Naive B cell (primary cell): ENCODE results near the gene SPATA32. TPM values are rescaled to one million over a fixed set of nuclear protein-coding genes. Genes with fewer than 3 reads are reported as not detected.
"Not testable (repeated sequence)": the region's sequence is repeated elsewhere in the genome, so short reads cannot be mapped to it uniquely, and the experiment has no call there.

Source experiments
- ATAC-seq, 2 donors: fragments of 150-1000 bp; cut with Tn5 transposase; 2 replicates each; pipeline ENCODE4 v1.10.0; 2021; ENCODE audit warnings: low read depth in 2 of 2, mild to moderate bottlenecking in 2 of 2, moderate library complexity in 2 of 2
- DNase-seq: peaks from one replicate; pipeline ENCODE4 v3.0.0; 2022
- H3K27ac Mint-ChIP-seq, 6 donors: one replicate each; pipeline ENCODE4 v1.8.0; 2020 to 2022; ENCODE audit warnings: mild to moderate bottlenecking in 6 of 6, mixed read lengths in 6 of 6, moderate library complexity in 5 of 6, inconsistent platforms in 2 of 6
- H3K27me3 Mint-ChIP-seq, 3 donors: one replicate each; pipeline ENCODE4 v1.8.0; 2021 to 2022; ENCODE audit warnings: mixed read lengths in 3 of 3, mild to moderate bottlenecking in 1 of 3
- H3K36me3 Mint-ChIP-seq, 2 donors: one replicate each; pipeline ENCODE4 v1.8.0; 2020 to 2022; ENCODE audit warnings: mixed read lengths in 2 of 2, inconsistent platforms in 1 of 2, mild to moderate bottlenecking in 1 of 2
- H3K4me1 Mint-ChIP-seq, 3 donors: one replicate each; pipeline ENCODE4 v1.8.0; 2020 to 2022; ENCODE audit warnings: mixed read lengths in 3 of 3, inconsistent platforms in 1 of 3, mild to moderate bottlenecking in 1 of 3, moderate library complexity in 1 of 3
- H3K4me3 Mint-ChIP-seq, 8 donors: one replicate each; pipeline ENCODE4 v1.8.0; 2020 to 2022; ENCODE audit warnings: mild to moderate bottlenecking in 8 of 8, mixed read lengths in 8 of 8, moderate library complexity in 8 of 8, inconsistent platforms in 2 of 8
- H3K9me3 Mint-ChIP-seq, 7 donors: one replicate each; pipeline ENCODE4 v1.8.0; 2020 to 2022; ENCODE audit warnings: mixed read lengths in 7 of 7, mild to moderate bottlenecking in 5 of 7, inconsistent platforms in 2 of 7, moderate library complexity in 1 of 7
- polyA plus RNA-seq, 6 donors: library from polyadenylated mRNA; unstranded; fragments of 300-500 nt; fragmentation: Illumina TruSeq; gene quantifications; one replicate each; pipeline ENCODE4 v1.2.3, GENCODE V29; 2021; ENCODE audit warnings: low read depth in 6 of 6

Gene SPATA32
- polyA plus RNA-seq: 1 to 10 TPM in 1 of 6 donors, under 1 TPM in 4, not detected in 1; 0.16 to 4.6 (median 0.31) TPM

GRCh38 chr17:45261577-45262515 is at the start of gene SPATA32:
SPATA32 (minus strand) TSS chr17:45262094; CDS start chr17:45262016, 78 bp downstream.
- H3K27me3 Mint-ChIP-seq: no peaks in the 10 kb centered on the region
- H3K27ac Mint-ChIP-seq: peak within 1 kb of the TSS; percentile 39 to 78 (median 60)
- peak within 1 kb of the TSS; percentile 65 to 94 (median 86) for H3K4me3 Mint-ChIP-seq
- peaks cover 0 to 5% of the 10 kb centered on the region in 2 donors for H3K36me3 Mint-ChIP-seq
- DNase-seq (peak; percentile 52), ATAC-seq (peak; percentile 80 to 81)
- peaks cover 5 to 31% (median 20%) of the 10 kb centered on the region in 3 donors for H3K4me1 Mint-ChIP-seq
- H3K9me3 Mint-ChIP-seq: no peaks in the 10 kb centered on the region

- Mint-ChIP-seq H3K27me3 (no peaks in the 10 kb centered on the region), H3K9me3 (no peaks in the 10 kb centered on the region), H3K36me3 (peaks cover 0 to 12% of the 10 kb centered on the region in 2 donors)
Observed at GRCh38 chr17:45311401-45311759, 49.5 kb upstream of the SPATA32 start.

GRCh38 chr17:45310380-45311324 is 48.8 kb upstream of the SPATA32 start:
- DNase-seq: no peak
- Mint-ChIP-seq H3K4me1 (peaks cover 72 to 96% (median 87%) of the 10 kb centered on the region in 3 donors), H3K4me3 (peak overlapping the region; percentile 44 to 95 (median 83)), H3K27me3 (no peaks in the 10 kb centered on the region), H3K27ac (peak overlapping the region in 4 of 6 donors; percentile 79 to 97 (median 92)), H3K36me3 (peaks cover 0 to 12% of the 10 kb centered on the region in 2 donors), H3K9me3 (no peaks in the 10 kb centered on the region)
- no peak for ATAC-seq

More at GRCh38 chr17:45311401-45311759, 49.5 kb upstream of the SPATA32 start:
- H3K4me1 Mint-ChIP-seq: peaks cover 71 to 94% (median 86%) of the 10 kb centered on the region in 3 donors
- peak overlapping the region in 5 of 6 donors; percentile 18 to 98 (median 97) for H3K27ac Mint-ChIP-seq
- DNase-seq: no peak
- peak overlapping the region; percentile 9 to 95 (median 83) for H3K4me3 Mint-ChIP-seq
- no peak for ATAC-seq

GRCh38 chr17:45309400-45309799 is 47.5 kb upstream of the SPATA32 start:
- Mint-ChIP-seq H3K36me3 (peaks cover 0 to 5% of the 10 kb centered on the region in 2 donors), H3K9me3 (no peaks in the 10 kb centered on the region), H3K27me3 (no peaks in the 10 kb centered on the region), H3K4me1 (peaks cover 65 to 91% (median 80%) of the 10 kb centered on the region in 3 donors), H3K4me3 (peak overlapping the region in 7 of 8 donors; percentile 44 to 90 (median 58)), H3K27ac (peak overlapping the region in 2 of 6 donors; percentile 83 to 97)
- no peak for DNase-seq
- ATAC-seq: no peak

- no peak for DNase-seq
- Mint-ChIP-seq H3K4me1 (peaks cover 62 to 91% (median 78%) of the 10 kb centered on the region in 3 donors), H3K27me3 (no peaks in the 10 kb centered on the region), H3K36me3 (peaks cover 0 to 5% of the 10 kb centered on the region in 2 donors), H3K9me3 (no peaks in the 10 kb centered on the region), H3K27ac (peak overlapping the region in 3 of 6 donors; percentile 73 to 97 (median 83)), H3K4me3 (peak overlapping the region in 7 of 8 donors; percentile 50 to 95 (median 58))
- ATAC-seq: no peak
Observed at GRCh38 chr17:45308840-45309239, 46.9 kb upstream of the SPATA32 start.

GRCh38 chr17:45308016-45308365 is 46.1 kb upstream of the SPATA32 start:
- Mint-ChIP-seq H3K36me3 (peaks cover 0 to 5% of the 10 kb centered on the region in 2 donors), H3K4me3 (peak overlapping the region; percentile 67 to 95 (median 86)), H3K9me3 (no peaks in the 10 kb centered on the region), H3K4me1 (peaks cover 59 to 89% (median 74%) of the 10 kb centered on the region in 3 donors), H3K27me3 (no peaks in the 10 kb centered on the region), H3K27ac (peak overlapping the region; percentile 92 to 98 (median 97))
- ATAC-seq (no peak), DNase-seq (no peak)

GRCh38 chr17:45307290-45308015 is 45.6 kb upstream of the SPATA32 start:
- Mint-ChIP-seq H3K36me3 (peaks cover 0 to 5% of the 10 kb centered on the region in 2 donors), H3K4me3 (peak overlapping the region; percentile 67 to 95 (median 86)), H3K27me3 (no peaks in the 10 kb centered on the region), H3K9me3 (no peaks in the 10 kb centered on the region), H3K27ac (peak overlapping the region; percentile 92 to 98 (median 97)), H3K4me1 (peaks cover 58 to 89% (median 74%) of the 10 kb centered on the region in 3 donors)
- peak; percentile 78 to 83 for ATAC-seq
- peak; percentile 74 for DNase-seq

GRCh38 chr17:45306623-45307022 is 44.7 kb upstream of the SPATA32 start:
- peaks cover 52 to 89% (median 73%) of the 10 kb centered on the region in 3 donors for H3K4me1 Mint-ChIP-seq
- no peak for ATAC-seq
- DNase-seq: no peak
- H3K36me3 Mint-ChIP-seq: peaks cover 0 to 5% of the 10 kb centered on the region in 2 donors
- H3K27ac Mint-ChIP-seq: peak overlapping the region in 5 of 6 donors; percentile 76 to 97 (median 92)
- H3K9me3 Mint-ChIP-seq: no peaks in the 10 kb centered on the region
- no peaks in the 10 kb centered on the region for H3K27me3 Mint-ChIP-seq
- H3K4me3 Mint-ChIP-seq: peak overlapping the region in 4 of 8 donors; percentile 10 to 89 (median 24)

GRCh38 chr17:45306094-45306493 is 44.2 kb upstream of the SPATA32 start:
- no peaks in the 10 kb centered on the region for H3K27me3 Mint-ChIP-seq
- H3K27ac Mint-ChIP-seq: peak overlapping the region in 4 of 6 donors; percentile 76 to 97 (median 85)
- peak overlapping the region in 4 of 8 donors; percentile 22 to 39 (median 30) for H3K4me3 Mint-ChIP-seq
- peaks cover 0 to 5% of the 10 kb centered on the region in 2 donors for H3K36me3 Mint-ChIP-seq
- DNase-seq: no peak
- peaks cover 48 to 89% (median 74%) of the 10 kb centered on the region in 3 donors for H3K4me1 Mint-ChIP-seq
- no peak for ATAC-seq
- no peaks in the 10 kb centered on the region for H3K9me3 Mint-ChIP-seq

GRCh38 chr17:45305530-45306087 is 43.7 kb upstream of the SPATA32 start:
- no peak for DNase-seq
- no peak for ATAC-seq
- Mint-ChIP-seq H3K27me3 (no peaks in the 10 kb centered on the region), H3K36me3 (peaks cover 0 to 5% of the 10 kb centered on the region in 2 donors), H3K4me1 (peaks cover 46 to 89% (median 72%) of the 10 kb centered on the region in 3 donors), H3K9me3 (no peaks in the 10 kb centered on the region), H3K27ac (peak overlapping the region in 2 of 6 donors; percentile 76 to 92), H3K4me3 (peak overlapping the region in 2 of 8 donors; percentile 5 to 35)

- no peaks in the 10 kb centered on the region for H3K36me3 Mint-ChIP-seq
- DNase-seq: peak; percentile 77
- H3K4me3 Mint-ChIP-seq: peak overlapping the region; percentile 41 to 88 (median 79)
- peaks cover 51 to 89% (median 75%) of the 10 kb centered on the region in 3 donors for H3K4me1 Mint-ChIP-seq
- H3K27ac Mint-ChIP-seq: peak overlapping the region in 5 of 6 donors; percentile 67 to 99 (median 91)
- H3K9me3 Mint-ChIP-seq: no peaks in the 10 kb centered on the region
- peak; percentile 72 to 79 for ATAC-seq
- H3K27me3 Mint-ChIP-seq: no peaks in the 10 kb centered on the region
Observed at GRCh38 chr17:45302649-45303173, 40.8 kb upstream of the SPATA32 start.

- peaks cover 49 to 89% (median 75%) of the 10 kb centered on the region in 3 donors for H3K4me1 Mint-ChIP-seq
Observed at GRCh38 chr17:45302220-45302619, 40.3 kb upstream of the SPATA32 start.

More at GRCh38 chr17:45302220-45302619, 40.3 kb upstream of the SPATA32 start:
- DNase-seq, ATAC-seq, H3K36me3 Mint-ChIP-seq, H3K9me3 Mint-ChIP-seq, H3K27me3 Mint-ChIP-seq: not testable (repeated sequence)
- H3K27ac Mint-ChIP-seq: peak overlapping the region; percentile 67 to 99 (median 90)
- H3K4me3 Mint-ChIP-seq: peak overlapping the region; percentile 41 to 88 (median 79)
